ENCODE data around the gene NEK4. TPM values are rescaled to one million over a fixed set of nuclear protein-coding genes. Genes with fewer than 3 reads are reported as not detected.

The NEK4 gene
- polyA plus RNA-seq, 12 donors, result 8.7 to 17.8 (median 11.3) TPM; not detected in 1

- DNase-seq, result no peak
Measured at GRCh38 chr3:52793702-52794611, 23.2 kb upstream of the NEK4 start.

- DNase-seq, result no peak
Measured at GRCh38 chr3:52792961-52793695, 22.4 kb upstream of the NEK4 start.

DNA sequence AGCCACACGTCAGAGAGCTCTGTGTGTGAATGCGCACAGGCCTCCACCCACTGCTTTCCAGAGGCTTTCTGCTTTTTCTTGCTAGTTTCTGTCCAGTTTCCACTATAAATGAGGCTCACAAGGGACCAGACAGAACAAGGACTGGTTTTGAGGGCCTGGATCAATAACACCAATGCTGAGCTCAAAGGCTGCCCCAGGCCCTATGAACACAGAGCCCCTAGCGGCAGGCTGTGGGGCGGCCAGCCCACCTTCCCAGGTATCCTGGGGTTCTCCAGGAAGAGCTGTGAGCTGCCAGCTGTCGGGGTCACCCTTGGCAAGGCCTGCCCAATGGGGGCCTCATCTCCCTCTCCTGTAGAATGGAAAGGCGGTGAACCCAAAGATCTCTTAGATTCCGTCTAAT lies 21.7 kb upstream of the NEK4 start:
- DNase-seq, result no peak

DNA sequence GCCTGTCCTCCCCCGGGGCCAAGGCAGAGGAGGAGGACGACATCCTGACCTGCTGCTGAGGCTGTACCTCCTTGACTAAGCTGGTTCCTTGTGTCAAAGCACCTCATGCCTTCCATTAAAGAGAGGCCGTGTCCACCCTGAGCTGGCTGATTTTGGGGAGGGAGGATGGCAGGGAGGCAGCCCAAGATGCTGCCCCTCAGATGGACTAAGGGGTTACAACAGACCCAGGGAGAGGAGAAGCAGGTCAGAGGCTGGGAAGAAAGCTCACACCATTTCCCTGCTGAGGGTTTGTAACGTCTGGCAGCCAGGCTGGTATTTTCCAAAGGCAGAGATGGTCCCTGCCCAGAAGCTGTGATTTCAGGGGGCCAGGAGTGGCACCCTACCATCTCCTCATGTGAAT lies 21.2 kb upstream of the NEK4 start:
- no peak for DNase-seq

GRCh38 chr3:52791366-52791765 lies 20.6 kb upstream of the NEK4 start:
- no peak for DNase-seq

DNA sequence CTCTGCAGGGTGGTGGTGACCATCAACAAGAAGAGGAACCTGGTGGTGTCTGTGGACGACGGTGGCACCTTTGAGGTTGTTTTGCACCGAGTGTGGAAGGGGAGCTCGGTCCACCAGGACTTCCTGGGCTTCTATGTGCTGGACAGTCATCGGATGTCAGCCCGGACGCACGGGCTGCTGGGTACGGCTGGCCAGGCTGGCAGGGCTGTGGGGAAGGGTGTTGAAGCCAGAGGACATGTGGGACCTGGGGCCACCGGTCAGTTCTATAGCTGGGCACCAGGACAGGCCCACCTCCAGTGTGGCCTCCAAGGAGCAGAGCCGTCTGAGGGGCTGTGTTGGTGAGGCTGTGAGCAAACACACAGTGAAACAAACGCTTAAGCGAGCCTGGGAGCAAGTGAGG lies 20.0 kb upstream of the NEK4 start:
- DNase-seq, result no peak

- no peak for DNase-seq
Measured at GRCh38 chr3:52790337-52790736, 19.6 kb upstream of the NEK4 start.

DNA sequence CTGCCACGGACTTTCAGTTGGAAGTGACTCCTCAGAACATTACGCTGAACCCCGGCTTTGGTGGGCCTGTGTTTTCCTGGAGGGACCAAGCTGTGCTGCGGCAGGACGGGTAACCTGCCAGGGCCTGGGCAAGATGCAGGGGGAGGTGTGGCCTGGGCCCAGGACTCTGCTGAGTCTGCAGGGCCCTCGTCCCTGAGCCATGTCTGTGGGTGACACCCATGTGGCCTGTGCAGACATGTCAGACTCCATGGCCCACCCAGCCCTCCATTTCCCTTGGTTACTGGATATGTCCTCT lies 19.0 kb upstream of the NEK4 start:
- DNase-seq, result no peak

DNA sequence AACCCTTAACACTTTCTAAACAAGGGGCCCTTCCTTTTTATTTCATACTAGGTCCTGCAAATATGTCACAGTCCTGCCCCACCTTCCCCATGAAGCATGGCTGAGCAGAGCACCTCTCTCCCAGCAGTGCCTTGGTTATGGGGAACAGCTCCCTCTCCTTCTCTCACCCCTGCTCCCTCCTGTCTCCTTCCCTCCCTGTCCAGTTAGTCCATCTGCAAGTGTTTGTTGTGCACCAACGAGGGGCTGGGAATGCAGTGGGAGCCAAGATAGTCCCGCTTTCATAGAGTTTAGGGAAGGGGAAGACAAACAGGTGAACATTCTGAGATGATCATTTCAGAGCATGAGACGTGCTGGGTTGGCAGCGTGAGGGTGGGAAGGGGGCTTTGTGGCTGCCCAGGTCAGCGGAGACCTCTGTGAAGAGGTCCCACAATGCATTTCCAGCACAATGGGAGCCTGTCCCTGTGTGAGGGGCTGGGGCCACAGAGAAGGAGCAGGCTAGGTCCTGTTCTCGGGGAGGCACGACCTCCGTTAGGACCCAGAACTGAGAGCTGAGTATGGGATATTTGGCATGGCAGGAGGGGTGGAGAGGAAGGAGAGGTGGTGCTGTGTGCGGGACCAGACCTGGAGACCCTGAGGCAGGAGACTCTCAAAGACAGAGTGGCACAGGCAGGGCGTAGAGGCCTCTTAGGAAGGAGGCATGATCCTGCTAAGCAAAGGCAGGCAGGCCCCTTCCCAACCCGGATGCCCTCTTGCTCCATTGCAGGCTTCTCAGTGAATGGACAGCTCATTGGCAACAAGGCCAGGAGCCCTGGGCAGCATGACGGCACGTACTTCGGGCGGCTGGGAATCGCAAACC lies 18.4 kb upstream of the NEK4 start:
- no peak for DNase-seq

DNA sequence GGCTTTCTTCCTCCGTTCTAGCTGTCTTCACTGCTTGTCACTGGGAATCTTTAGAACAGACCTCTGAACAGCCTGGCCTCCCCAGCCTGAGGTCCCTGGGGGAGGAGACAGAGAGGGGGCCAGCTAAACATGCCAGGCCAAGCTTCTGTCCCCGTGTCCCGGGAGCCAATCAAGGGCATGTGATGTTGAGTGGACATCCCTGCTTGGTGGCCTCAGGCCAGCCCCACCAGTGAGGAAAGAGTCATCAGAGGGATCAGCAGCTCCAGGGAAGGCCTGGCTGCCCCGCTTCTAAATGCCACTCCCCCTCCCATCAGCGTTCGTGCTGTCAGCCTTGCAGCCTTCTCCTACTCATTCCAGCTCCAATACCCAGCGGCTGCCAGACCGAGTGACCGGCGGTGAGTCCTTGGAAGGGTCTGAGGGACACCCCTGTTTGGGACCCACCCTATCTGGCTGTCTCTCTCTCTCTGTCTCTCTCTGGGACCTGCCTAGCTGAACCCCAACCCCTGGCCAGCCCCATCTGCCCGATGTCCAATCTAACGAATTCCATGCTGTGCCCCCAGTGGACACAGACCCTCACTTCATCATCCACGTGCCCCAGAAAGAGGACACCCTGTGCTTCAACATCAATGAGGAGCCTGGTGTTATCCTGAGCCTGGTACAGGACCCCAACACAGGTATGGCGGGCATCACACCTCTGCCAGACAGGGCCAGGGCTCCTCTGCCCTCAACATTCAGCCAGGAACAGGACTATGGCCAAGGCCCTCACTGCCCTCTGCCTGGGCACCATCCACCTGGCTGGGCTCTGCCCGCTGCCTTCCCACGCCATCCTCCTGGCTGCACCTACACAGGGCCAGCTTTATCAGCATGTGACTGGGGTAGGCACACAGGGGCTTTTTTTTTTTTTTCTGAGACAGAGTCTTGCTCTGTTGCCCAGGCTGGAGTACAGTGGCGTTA lies 17.2 kb upstream of the NEK4 start:
- no peak for DNase-seq

DNA sequence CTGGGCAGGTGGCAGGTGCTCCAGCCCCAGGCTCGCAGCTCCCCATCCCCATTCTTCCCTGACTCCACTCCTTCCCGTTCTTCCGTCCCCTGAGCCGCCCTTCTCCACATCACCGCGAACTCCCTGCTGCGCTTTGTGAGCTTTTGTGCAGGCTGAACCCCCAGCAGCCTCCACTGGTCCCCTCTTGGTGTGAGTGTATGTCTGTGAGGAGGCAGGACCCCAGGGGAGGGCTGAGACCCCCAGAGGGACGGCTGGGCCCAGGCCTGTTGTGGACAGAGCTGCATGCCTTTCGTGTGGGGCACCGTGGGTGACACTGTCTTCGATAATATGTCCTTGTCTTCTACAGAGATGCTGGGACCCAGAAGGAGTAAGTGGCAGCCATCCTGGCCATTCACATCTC lies 16.5 kb upstream of the NEK4 start:
- DNase-seq, result no peak

DNA sequence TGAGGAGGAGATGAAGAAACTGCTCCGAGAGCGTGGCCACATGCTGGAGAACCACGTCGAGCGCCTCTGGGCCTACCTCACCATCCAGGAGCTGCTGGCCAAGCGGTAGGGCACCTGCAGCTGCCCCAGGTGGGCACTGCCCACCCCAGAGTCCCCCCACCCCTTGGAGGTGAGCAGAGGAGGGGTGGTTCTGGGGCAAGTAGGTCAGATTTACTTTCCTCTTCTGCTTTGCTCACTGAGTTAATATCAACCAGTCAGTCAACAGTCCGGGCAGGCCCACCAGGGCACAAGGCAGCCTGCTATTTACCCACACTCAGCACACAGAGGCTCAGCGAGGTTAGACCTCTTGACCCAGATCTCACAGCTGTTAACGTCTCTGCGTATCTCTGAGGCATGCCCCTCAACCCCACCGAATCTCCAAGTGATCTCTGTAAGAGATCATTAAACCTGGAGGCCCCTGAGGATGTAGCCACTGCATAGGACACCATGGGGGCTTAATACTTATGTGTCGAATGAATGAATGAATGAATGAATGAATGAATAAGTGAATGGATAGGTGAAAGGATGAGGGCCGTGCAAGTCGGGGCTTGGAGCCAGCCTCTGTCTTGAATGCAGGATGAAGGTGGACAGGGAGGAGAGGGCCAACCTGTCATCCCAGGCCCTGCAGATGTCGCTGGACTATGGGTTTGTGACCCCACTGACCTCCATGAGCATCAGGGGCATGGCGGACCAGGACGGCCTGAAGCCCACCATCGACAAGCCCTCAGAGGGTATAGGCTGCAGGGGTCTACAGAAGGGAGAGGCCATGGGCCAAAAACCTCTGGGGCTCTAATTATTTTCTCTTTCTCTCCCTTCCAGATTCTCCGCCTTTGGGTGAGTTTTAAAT lies 15.8 kb upstream of the NEK4 start:
- no peak for DNase-seq

DNA sequence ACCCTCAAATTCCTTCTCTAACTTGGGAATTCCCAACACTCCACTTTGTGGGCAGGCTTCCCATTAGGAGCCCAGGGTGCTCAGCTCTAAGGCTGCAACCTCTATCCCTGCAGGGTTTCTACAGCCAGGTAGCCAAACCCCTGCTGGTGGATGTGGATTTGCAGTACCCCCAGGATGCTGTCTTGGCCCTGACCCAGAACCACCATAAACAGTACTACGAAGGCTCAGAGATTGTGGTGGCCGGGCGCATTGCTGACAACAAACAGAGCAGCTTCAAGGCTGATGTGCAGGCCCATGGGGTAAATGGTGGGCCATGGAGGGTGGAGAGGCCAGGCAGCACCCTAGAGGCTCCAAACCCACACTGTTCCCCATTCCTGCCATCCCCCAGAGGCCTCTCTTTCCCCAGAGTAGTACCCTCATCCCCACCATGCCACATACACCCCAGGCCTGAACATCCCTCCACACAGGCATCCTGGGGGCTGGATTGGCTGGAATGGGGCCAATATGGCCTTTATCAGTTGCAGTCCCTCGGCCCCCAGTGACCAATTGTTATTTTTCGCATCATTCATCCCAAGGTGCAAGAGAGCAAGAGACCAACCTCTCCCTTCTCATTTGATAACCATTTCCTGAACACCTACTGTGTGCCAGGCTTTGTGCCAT lies 14.3 kb upstream of the NEK4 start:
- DNase-seq, result no peak

GRCh38 chr3:52784021-52784621 lies 13.4 kb upstream of the NEK4 start:
- DNase-seq, result no peak

GRCh38 chr3:52783211-52783555 lies 12.4 kb upstream of the NEK4 start:
- DNase-seq, result no peak

- DNase-seq, result no peak
Measured at GRCh38 chr3:52782412-52783210, 11.9 kb upstream of the NEK4 start.

DNA sequence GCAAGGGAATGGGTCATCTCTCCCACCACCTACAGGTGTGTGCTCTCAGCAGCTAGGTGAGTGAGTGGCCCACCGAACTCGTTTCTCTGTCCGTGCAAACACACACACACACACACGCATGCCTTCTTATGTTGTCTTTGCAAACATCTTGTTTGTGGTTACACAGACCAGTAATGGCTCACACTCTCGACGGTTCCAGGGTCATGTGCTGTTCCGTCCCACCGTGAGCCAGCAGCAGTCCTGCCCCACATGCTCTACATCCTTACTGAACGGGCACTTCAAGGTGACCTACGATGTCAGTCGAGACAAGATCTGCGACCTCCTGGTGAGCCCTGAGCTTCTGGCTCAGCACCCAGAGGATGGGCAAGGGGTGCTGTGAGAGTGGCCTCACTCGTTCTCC lies 11.0 kb upstream of the NEK4 start:
- no peak for DNase-seq

DNA sequence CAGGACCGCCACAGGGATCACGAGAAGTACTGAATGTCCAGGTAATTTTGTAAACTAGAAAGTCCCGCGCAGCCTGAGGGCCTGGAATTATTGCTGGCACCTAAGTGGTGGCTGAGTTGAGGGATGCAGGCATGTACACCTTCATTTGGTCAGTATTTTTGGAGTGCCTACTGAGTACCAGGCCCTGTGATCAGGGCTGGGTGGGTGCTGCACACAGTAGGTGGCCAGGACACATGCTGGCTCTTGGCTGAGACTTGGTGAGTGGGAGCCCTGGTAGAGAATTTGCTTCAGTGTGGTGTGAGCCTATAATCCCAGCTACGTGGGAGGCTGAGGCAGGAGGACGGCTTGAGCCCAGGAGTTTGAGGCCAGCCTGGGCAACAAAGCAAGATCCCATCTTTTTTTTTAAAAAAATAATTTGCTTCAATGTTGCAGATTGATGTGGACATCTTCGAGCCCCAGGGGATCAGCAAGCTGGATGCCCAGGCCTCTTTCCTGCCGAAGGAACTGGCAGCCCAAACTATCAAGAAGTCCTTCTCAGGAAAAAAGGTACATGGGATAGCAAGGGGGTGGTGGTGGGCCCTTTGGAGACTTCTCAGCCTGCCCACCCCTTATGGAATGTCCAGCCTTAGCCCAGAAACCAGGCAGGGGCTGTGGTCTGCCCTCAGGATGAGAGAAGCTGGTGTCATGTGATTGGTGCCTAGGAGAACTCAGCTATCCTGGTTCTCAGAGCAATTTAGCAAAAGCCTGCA lies 9.3 kb upstream of the NEK4 start:
- no peak for DNase-seq

Measured in muscle of arm (tissue), 12 donors.